GM12878 (cell line): ENCODE measurements around the gene PIAS1.

ENCODE experiments used
- LARP7 ChIP-seq: fragments of 450-650 bp; IDR thresholded peaks from 2 replicates; pipeline ENCODE4 v1.6.1; 2017; ENCODE audit warnings: mild to moderate bottlenecking
- NR2F1 ChIP-seq: fragments of 450-650 bp; conservative IDR thresholded peaks from 2 replicates; pipeline ENCODE4 v1.6.1; 2017; ENCODE audit warnings: mild to moderate bottlenecking

DNA sequence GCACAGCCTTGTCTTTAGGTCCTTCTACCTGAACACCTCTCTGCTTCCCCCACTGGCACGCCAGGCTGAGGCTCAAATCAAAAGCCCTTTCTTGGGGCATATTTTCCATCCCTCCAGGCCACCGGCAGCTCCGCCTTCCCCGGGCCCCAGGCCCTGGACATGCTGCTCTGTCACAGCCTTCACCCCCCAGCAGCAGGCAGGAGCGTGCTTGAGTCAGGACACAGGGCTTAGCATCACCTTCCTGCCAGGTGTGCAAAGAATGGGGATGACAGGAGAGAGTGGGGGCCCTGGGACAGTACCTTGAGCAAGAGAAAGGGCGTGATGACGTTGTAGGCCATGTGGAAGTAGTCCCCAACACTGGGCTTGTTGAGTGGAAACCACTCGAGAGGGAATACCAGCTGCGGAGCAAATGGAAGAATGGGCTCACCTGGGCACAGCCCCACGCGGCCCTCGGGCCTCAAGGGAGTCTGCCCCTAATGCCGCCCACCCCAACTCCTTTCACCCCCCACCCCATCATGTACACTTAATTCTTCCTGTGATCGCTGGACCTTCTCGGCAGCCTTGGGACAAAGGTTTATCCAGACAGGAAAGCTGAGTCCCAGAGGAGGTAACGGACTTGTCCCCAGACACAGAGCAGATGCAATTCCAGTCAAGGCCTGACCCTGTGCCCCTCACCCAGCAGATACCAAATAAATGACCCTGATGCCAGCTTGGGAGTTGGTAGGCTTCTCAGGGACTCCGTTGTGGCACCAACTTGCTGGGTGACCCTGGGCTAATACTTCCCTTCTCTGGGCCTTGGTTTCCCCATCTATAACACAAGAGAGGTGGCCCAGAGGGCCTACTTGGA is 160.1 kb downstream of the PIAS1 start:
- TF ChIP-seq NR2F1 = no peak
- TF ChIP-seq LARP7 = no peak
